Osteocyte (in vitro differentiated cells): ENCODE measurements around the gene DOK7. TPM values are rescaled to one million over a fixed set of nuclear protein-coding genes. Genes with fewer than 3 reads are reported as not detected.
"Not testable (repeated sequence)": the region's sequence is repeated elsewhere in the genome, so short reads cannot be mapped to it uniquely, and the experiment has no call there.

Experiments
- DNase-seq: peaks from one replicate; pipeline ENCODE4 v3.0.0; 2021; ENCODE audit warnings: mixed read lengths; ENCODE audit not compliant: unreplicated experiment; ENCODE audit errors: extremely low spot score
- H3K27ac Mint-ChIP-seq: one replicate; pipeline ENCODE4 v1.8.0; 2021; ENCODE audit warnings: mild to moderate bottlenecking, mixed read lengths; ENCODE audit not compliant: unreplicated experiment
- H3K27me3 Mint-ChIP-seq: one replicate; pipeline ENCODE4 v1.8.0; 2021; ENCODE audit warnings: mixed read lengths; ENCODE audit not compliant: unreplicated experiment
- H3K36me3 Mint-ChIP-seq: one replicate; pipeline ENCODE4 v1.8.0; 2021; ENCODE audit warnings: mixed read lengths; ENCODE audit not compliant: unreplicated experiment
- H3K4me1 Mint-ChIP-seq: one replicate; pipeline ENCODE4 v1.8.0; 2021; ENCODE audit warnings: mixed read lengths; ENCODE audit not compliant: unreplicated experiment
- H3K4me3 Mint-ChIP-seq: one replicate; pipeline ENCODE4 v1.8.0; 2021; ENCODE audit warnings: mild to moderate bottlenecking, moderate library complexity, mixed read lengths; ENCODE audit not compliant: unreplicated experiment
- H3K9me3 Mint-ChIP-seq: one replicate; pipeline ENCODE4 v1.8.0; 2021; ENCODE audit warnings: mixed read lengths; ENCODE audit not compliant: unreplicated experiment
- CTCF ChIP-seq: fragments of 200-600 bp; sonication (generic); IDR thresholded peaks from 2 replicates; pipeline ENCODE4 v1.5.0; 2021; ENCODE audit warnings: antibody characterized with exemption, mild to moderate bottlenecking, moderate library complexity
- total RNA-seq: library from RNA; stranded (reverse); gene quantifications from 2 replicates; pipeline ENCODE4 v1.2.1, GENCODE V29; 2021

Gene DOK7
- total RNA-seq, 1 donor from 2014 or later = not detected

- H3K27me3 Mint-ChIP-seq = peaks cover 2% of the 10 kb centered on the region
- H3K36me3 Mint-ChIP-seq = no peaks in the 10 kb centered on the region
- no peak for TF ChIP-seq CTCF
- H3K4me3 Mint-ChIP-seq = no peak overlapping the region
- peaks cover 16% of the 10 kb centered on the region for H3K4me1 Mint-ChIP-seq
- no peaks in the 10 kb centered on the region for H3K9me3 Mint-ChIP-seq
- no peak for DNase-seq
- no peak overlapping the region for H3K27ac Mint-ChIP-seq
These were observed 70.3 kb downstream of the DOK7 start for GRCh38 chr4:3533423-3533820.

- not testable (repeated sequence) for H3K9me3 Mint-ChIP-seq, H3K36me3 Mint-ChIP-seq, H3K27ac Mint-ChIP-seq, H3K4me1 Mint-ChIP-seq, DNase-seq, H3K4me3 Mint-ChIP-seq, H3K27me3 Mint-ChIP-seq
These were observed 72.7 kb downstream of the DOK7 start for GRCh38 chr4:3535812-3536211.

- H3K4me1 Mint-ChIP-seq, H3K27ac Mint-ChIP-seq, H3K4me3 Mint-ChIP-seq, H3K9me3 Mint-ChIP-seq, H3K36me3 Mint-ChIP-seq, H3K27me3 Mint-ChIP-seq, DNase-seq: not testable (repeated sequence)
These were observed 75.8 kb downstream of the DOK7 start for GRCh38 chr4:3538906-3539305.

- H3K4me3 Mint-ChIP-seq, H3K36me3 Mint-ChIP-seq, DNase-seq, H3K9me3 Mint-ChIP-seq, H3K4me1 Mint-ChIP-seq, H3K27ac Mint-ChIP-seq: not testable (repeated sequence)
- peaks cover 27% of the 10 kb centered on the region for H3K27me3 Mint-ChIP-seq
These were observed 80.3 kb downstream of the DOK7 start for GRCh38 chr4:3543415-3543814.

Other genes starting within 250 kb of the DOK7 start
- gene MSANTD1, start 214.1 kb upstream of the DOK7 start, total RNA-seq = 0.83 and 1.1 TPM in 2 replicates
- gene RGS12, start 170.3 kb upstream of the DOK7 start, total RNA-seq = 32.5 and 35.6 TPM in 2 replicates
- gene HGFAC, start 21.3 kb upstream of the DOK7 start, total RNA-seq = 0.50 and 0.54 TPM in 2 replicates
- 149 and 153 TPM in 2 replicates for gene LRPAP1, start 69.1 kb downstream of the DOK7 start, total RNA-seq